Right lobe of liver (tissue), 6 donors: ENCODE measurements around the gene BHLHE40. TPM values are rescaled to one million over a fixed set of nuclear protein-coding genes. Genes with fewer than 3 reads are reported as not detected.

ENCODE experiments used
- ATAC-seq, 4 donors: fragments of 200-7000 bp; cut with Tn5 transposase; one replicate each; pipeline ENCODE4 v1.9.1; 2020; ENCODE audit warnings: mild to moderate bottlenecking in 4 of 4, moderate library complexity in 4 of 4
- DNase-seq, 3 donors: peaks; one replicate each; pipeline ENCODE4 v3.0.0-alpha.2; 2020
- H3K27ac ChIP-seq, 3 donors: fragments of 200-600 bp; one replicate each; pipeline ENCODE4 v1.8.0; 2022
- H3K27me3 ChIP-seq, 2 donors: fragments of 200-600 bp; one replicate each; pipeline ENCODE4 v1.8.0; 2022
- H3K36me3 ChIP-seq, 4 donors: fragments of 200-600 bp; sonication (generic) in 1 of 4; one replicate each; pipeline versions ENCODE4 v1.5.1 to v1.8.0; 2017 to 2022; ENCODE audit warnings: control low read depth in 1 of 4
- H3K4me1 ChIP-seq, 4 donors: fragments of 200-600 bp; sonication (generic) in 1 of 4; one replicate each; pipeline versions ENCODE4 v1.5.1 to v1.8.0; 2017 to 2022; ENCODE audit warnings: control low read depth in 1 of 4
- H3K4me3 ChIP-seq, 3 donors: fragments of 200-600 bp; one replicate each; pipeline ENCODE4 v1.8.0; 2022
- H3K9me3 ChIP-seq, 4 donors: fragments of 200-600 bp; sonication (generic) in 1 of 4; one replicate each; pipeline versions ENCODE4 v1.5.1 to v1.8.0; 2017 to 2022; ENCODE audit warnings: control low read depth in 1 of 4
- POLR2A ChIP-seq: fragments of 450-650 bp; IDR thresholded peaks from one replicate; pipeline ENCODE4 v1.6.1; 2017; ENCODE audit warnings: antibody characterized with exemption, mild to moderate bottlenecking
- WGBS: methylation state at CpG from one replicate; pipeline ENCODE4 v1.1.6; 2018; ENCODE audit warnings: low coverage, low lambda C conversion rate; ENCODE audit not compliant: insufficient coverage; ENCODE audit errors: missing lambda C conversion rate; 5-methylcytosine and 5-hydroxymethylcytosine counted together
- intact Hi-C, 2 donors: fragments of 100-400 bp; cut with DNase I; formaldehyde crosslinking; loops; one replicate each; pipeline versions ENCODE4 v1.11.2 to v1.14.1; 2022
- total RNA-seq, 6 experiments: library from RNA; depleted of rRNA in 2 of 6; stranded (reverse); fragments of >200 nt in 2 of 6; fragmentation: NEBNext Ultra II Directional in 3 of 6; extraction: Animal tissue kit (Norgen Biotek cat#: 25700) in 3 of 6; gene quantifications; one replicate each; pipeline versions ENCODE4 v1.1.0 to v1.2.4, GENCODE V29; 2016 to 2023
- TF ChIP-seq, protein P1 (sequence below), 4 donors: fragments of 200-600 bp in 3 of 4; fragments of 450-650 bp in 1 of 4; IDR thresholded peaks; one replicate each; pipeline versions ENCODE4 v1.5.1 to v1.8.0; 2016 to 2022; ENCODE audit warnings: antibody characterized with exemption in 4 of 4, mild to moderate bottlenecking in 2 of 4
- donor health status: DM: no; HTN: yes; CAD: no.
- donor health status: DM: no; HTN: no; CAD: no.
- donor health status: DM: no; HTN: no; CAD: no.
- donor health status: DM: no; HTN: yes; CAD: no.
- donor health status: DM: no; HTN: yes; CAD: no.

Gene BHLHE40
- total RNA-seq, 6 experiments from 2014 or later, result 19.0 to 170 (median 57.7) TPM

DNA sequence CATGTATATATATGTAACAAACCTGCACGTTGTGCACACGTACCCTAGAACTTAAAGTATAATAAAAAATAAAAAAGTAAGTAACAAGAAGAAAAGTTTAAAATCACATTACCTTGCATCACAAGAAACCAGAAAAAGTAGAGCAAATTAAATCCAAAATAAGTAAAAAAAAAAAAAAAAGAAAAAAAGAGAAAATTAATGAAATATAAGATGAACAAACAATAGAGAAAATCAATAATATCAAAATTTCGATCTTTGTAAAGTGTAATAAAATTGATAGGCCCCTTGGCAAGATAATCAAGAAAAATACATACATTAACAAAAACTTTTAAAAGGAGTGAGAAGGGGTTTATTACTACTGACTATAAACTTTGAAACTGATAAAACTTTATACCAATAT lies 7.4 kb upstream of the BHLHE40 start:
- intact Hi-C loops, result loop anchor here in 1 of 2 donors (10.0 kb wide), 1 partner anchor 237 kb away; no protein-coding TSS in a partner anchor
- H3K36me3 ChIP-seq, result no peaks in the 10 kb centered on the region
- DNase-seq, result no peak
- H3K27ac ChIP-seq, result no peak overlapping the region
- TF ChIP-seq, protein P1, sequence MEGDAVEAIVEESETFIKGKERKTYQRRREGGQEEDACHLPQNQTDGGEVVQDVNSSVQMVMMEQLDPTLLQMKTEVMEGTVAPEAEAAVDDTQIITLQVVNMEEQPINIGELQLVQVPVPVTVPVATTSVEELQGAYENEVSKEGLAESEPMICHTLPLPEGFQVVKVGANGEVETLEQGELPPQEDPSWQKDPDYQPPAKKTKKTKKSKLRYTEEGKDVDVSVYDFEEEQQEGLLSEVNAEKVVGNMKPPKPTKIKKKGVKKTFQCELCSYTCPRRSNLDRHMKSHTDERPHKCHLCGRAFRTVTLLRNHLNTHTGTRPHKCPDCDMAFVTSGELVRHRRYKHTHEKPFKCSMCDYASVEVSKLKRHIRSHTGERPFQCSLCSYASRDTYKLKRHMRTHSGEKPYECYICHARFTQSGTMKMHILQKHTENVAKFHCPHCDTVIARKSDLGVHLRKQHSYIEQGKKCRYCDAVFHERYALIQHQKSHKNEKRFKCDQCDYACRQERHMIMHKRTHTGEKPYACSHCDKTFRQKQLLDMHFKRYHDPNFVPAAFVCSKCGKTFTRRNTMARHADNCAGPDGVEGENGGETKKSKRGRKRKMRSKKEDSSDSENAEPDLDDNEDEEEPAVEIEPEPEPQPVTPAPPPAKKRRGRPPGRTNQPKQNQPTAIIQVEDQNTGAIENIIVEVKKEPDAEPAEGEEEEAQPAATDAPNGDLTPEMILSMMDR (IDR thresholded peaks at IDR 0.05), result no peak
- no peak for TF ChIP-seq POLR2A
- no peak overlapping the region for H3K4me3 ChIP-seq
- H3K4me1 ChIP-seq, result peaks cover 0 to 10% (median 4%) of the 10 kb centered on the region in 4 donors
- ATAC-seq, result no peak
- H3K27me3 ChIP-seq, result no peaks in the 10 kb centered on the region
- 88% methylated on average over 3 of the region's 3 CpGs for WGBS
- H3K9me3 ChIP-seq, result no peaks in the 10 kb centered on the region

DNA sequence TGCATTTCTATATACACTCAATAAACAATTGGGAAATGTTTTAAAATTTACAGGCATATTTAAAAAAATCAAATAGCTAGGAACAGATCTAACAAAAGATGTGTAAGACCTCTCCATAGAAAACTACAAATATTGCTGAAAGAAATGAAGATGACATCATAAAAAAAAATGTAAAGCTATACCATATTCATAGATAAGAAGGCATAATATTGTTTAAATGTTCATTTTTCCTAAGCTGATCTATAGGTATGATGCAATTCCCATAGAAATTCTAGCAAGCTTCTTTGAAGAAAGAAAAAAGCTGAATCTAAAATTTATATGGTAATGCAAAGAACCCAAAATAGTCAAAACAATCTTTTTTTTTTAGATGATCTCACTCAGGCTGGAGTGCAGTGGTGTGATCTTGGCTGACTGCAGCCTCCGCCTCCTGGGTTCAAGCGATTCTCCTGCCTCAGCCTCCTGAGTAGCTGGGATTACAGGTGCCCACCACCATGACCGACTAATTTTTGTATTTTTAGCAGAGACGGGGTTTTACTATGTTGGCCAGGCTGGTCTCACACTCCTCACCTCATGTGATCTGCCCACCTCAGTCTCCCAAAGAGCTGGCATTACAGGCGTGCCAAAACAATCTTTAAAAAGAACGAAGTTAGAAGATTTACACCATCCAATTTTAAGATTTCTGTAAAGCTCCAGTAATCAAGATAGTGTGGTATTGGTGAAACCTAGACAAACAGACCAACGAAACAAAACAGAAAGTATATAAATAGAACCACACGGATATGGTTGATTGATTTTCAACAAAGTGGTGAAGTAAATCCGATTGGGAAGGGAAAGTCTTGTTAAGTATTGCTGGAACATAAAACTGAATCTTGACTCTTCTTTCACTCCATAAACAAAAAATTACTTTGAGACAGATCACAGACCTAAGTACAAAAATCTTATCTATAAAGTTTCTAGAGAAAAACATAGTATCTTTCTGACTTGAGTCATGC lies 6.3 kb upstream of the BHLHE40 start:
- Histone ChIP-seq H3K9me3 (no peaks in the 10 kb centered on the region), H3K36me3 (no peaks in the 10 kb centered on the region), H3K27me3 (no peaks in the 10 kb centered on the region), H3K27ac (peak overlapping the region in 2 of 3 donors; percentile 24 to 30), H3K4me3 (peak overlapping the region in 1 of 3 donors; percentile 0), H3K4me1 (peaks cover 0 to 13% (median 4%) of the 10 kb centered on the region in 4 donors)
- no peak for TF ChIP-seq POLR2A
- TF ChIP-seq, protein P1 (IDR thresholded peaks at IDR 0.05), result no peak
- intact Hi-C loops, result loop anchor here in 1 of 2 donors (10.0 kb wide), 1 partner anchor 238 kb away; no protein-coding TSS in a partner anchor
- no peak for DNase-seq
- ATAC-seq, result no peak
- WGBS, result 53% methylated on average over 9 of the region's 9 CpGs

DNA sequence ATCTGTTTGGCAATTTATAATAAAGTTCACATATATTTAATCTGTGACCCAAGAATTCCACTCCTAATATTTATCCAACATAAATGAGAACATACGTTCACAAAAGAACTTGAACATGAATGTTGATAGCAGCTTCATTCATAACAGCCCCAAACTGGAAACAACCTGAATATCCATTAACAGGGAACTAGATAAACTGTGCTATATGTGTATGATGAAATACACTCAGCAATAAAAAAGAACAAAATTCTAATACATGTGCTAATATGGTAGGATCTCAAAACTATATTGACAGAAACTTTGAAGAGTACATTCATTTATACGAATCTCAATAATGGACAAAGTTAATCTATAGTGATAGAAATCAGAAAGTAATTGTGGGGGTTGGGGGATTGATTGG lies 5.1 kb upstream of the BHLHE40 start:
- DNase-seq (no peak), ATAC-seq (no peak)
- H3K4me1 ChIP-seq, result peaks cover 0 to 13% (median 4%) of the 10 kb centered on the region in 4 donors
- H3K36me3 ChIP-seq, result no peaks in the 10 kb centered on the region
- no peaks in the 10 kb centered on the region for H3K9me3 ChIP-seq
- WGBS, result 78% methylated on average over 2 of the region's 2 CpGs
- TF ChIP-seq, protein P1 (IDR thresholded peaks at IDR 0.05), result no peak
- TF ChIP-seq POLR2A, result no peak
- H3K27me3 ChIP-seq, result no peaks in the 10 kb centered on the region
- H3K27ac ChIP-seq, result no peak overlapping the region
- intact Hi-C loops, result loop anchor here in 1 of 2 donors (10.0 kb wide), 1 partner anchor 239 kb away; no protein-coding TSS in a partner anchor
- H3K4me3 ChIP-seq, result no peak overlapping the region

DNA sequence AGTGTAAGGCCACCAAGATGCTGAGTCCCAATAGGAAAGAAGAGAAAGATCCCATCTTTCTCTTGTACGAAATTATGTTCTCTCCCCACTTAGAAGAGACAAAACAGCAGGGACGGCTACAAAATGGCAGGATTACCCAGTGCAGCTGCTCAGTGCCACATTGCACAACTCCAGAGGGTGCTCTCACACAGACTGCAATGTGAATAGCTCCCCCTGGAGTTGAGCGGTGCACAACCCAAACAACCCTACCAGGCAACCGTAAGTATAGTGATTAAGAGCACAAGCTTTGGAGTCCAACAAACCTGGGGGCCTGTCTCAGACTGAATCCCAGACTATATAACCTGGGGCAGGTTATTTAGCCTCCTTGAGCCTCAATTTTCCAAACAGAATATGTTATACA lies 3.1 kb upstream of the BHLHE40 start:
- intact Hi-C loops, result loop anchor here in 1 of 2 donors (10.0 kb wide), 1 partner anchor 241 kb away; no protein-coding TSS in a partner anchor
- ATAC-seq (no peak), DNase-seq (peak; percentile 57 to 77 (median 73))
- Histone ChIP-seq H3K27me3 (no peaks in the 10 kb centered on the region), H3K9me3 (no peaks in the 10 kb centered on the region), H3K36me3 (peaks cover 0 to under 1% (median 0%) of the 10 kb centered on the region in 4 donors), H3K4me1 (peaks cover 0 to 13% (median 4%) of the 10 kb centered on the region in 4 donors), H3K4me3 (no peak overlapping the region), H3K27ac (peak overlapping the region; percentile 93 to 100 (median 98))
- 54% methylated on average over 4 of the region's 4 CpGs for WGBS
- TF ChIP-seq, protein P1 (IDR thresholded peaks at IDR 0.05), result peak; percentile 54 to 80 (median 66)
- no peak for TF ChIP-seq POLR2A
